Heart left ventricle (tissue), 16 donors: ENCODE results near the gene NEMP2. TPM values are rescaled to one million over a fixed set of nuclear protein-coding genes. Genes with fewer than 3 reads are reported as not detected.

Source experiments
- ATAC-seq, 4 donors: fragments of 200-7000 bp; cut with Tn5 transposase; one replicate each; pipeline ENCODE4 v1.9.1; 2020 to 2022; ENCODE audit warnings: moderate library complexity in 4 of 4, mild to moderate bottlenecking in 3 of 4, moderate number of reproducible peaks in 1 of 4
- DNase-seq, 5 donors: peaks; one replicate each; pipeline ENCODE4 v3.0.0-alpha.2; 2020
- H3K27ac ChIP-seq, 12 donors: fragments of 200-600 bp; sonication (generic) in 4 of 12; one replicate each; pipeline versions ENCODE4 v1.5.0 to v1.8.0; 2016 to 2022; ENCODE audit warnings: mild to moderate bottlenecking in 2 of 12
- H3K27me3 ChIP-seq, 9 donors: fragments of 200-600 bp; sonication (generic) in 2 of 9; one replicate each; pipeline versions ENCODE4 v1.5.1 to v1.8.0; 2016 to 2022; ENCODE audit warnings: mild to moderate bottlenecking in 3 of 9
- H3K36me3 ChIP-seq, 9 donors: fragments of 200-600 bp; sonication (generic) in 2 of 9; one replicate each; pipeline versions ENCODE4 v1.5.0 to v1.8.0; 2018 to 2022; ENCODE audit warnings: mild to moderate bottlenecking in 2 of 9
- H3K4me1 ChIP-seq, 12 donors: fragments of 200-600 bp; sonication (generic) in 4 of 12; one replicate each; pipeline versions ENCODE4 v1.5.0 to v1.8.0; 2016 to 2022; ENCODE audit warnings: mild to moderate bottlenecking in 3 of 12
- H3K4me3 ChIP-seq, 12 donors: fragments of 200-600 bp; sonication (generic) in 4 of 12; one replicate each; pipeline versions ENCODE4 v1.5.0 to v1.8.0; 2017 to 2022; ENCODE audit warnings: mild to moderate bottlenecking in 9 of 12, moderate library complexity in 4 of 12
- H3K9me3 ChIP-seq, 12 donors: fragments of 200-600 bp; sonication (generic) in 4 of 12; one replicate each; pipeline versions ENCODE4 v1.5.0 to v1.8.0; 2016 to 2022; ENCODE audit warnings: mild to moderate bottlenecking in 1 of 12
- POLR2A ChIP-seq, 2 donors: fragments of 450-650 bp; IDR thresholded peaks; one replicate each; pipeline ENCODE4 v1.6.1; 2017; ENCODE audit warnings: antibody characterized with exemption in 2 of 2, mild to moderate bottlenecking in 2 of 2, moderate library complexity in 2 of 2
- WGBS, 4 donors: extraction: QIAGEN DNeasy Blood & Tissue Kit in 2 of 4; methylation state at CpG; one replicate each; pipeline versions ENCODE4 v1.1.5 to v1.1.7; 2013 to 2018; 5-methylcytosine and 5-hydroxymethylcytosine counted together
- intact Hi-C, 10 donors: fragments of 100-400 bp; cut with DNase I; formaldehyde crosslinking; loops; one replicate each; pipeline versions ENCODE4 v1.11.1 to v1.14.2; 2022
- polyA plus RNA-seq, 2 donors: library from polyadenylated mRNA; stranded (reverse); fragments of 200-250 nt; gene quantifications; one replicate each; pipeline ENCODE4 v1.2.3, GENCODE V29; 2013
- total RNA-seq, 9 donors: library from RNA; depleted of rRNA in 2 of 9; stranded (reverse); fragments of >200 nt in 2 of 9; fragmentation: NEBNext Ultra II Directional in 3 of 9; extraction: Animal tissue kit (Norgen Biotek cat#: 25700) in 3 of 9; gene quantifications; one replicate each; pipeline versions ENCODE4 v1.1.0 to v1.2.4, GENCODE V29; 2016 to 2023
- TF ChIP-seq, protein P1 (sequence below), 12 donors: fragments of 200-600 bp; sonication (generic) in 4 of 12; IDR thresholded peaks; one replicate each; pipeline versions ENCODE4 v1.5.0 to v1.8.0; 2018 to 2022; ENCODE audit warnings: antibody characterized with exemption in 12 of 12, mild to moderate bottlenecking in 5 of 12
- donor health status: ischemic (EF 13 %, LVEDD 7.1; RV severe dilation, severe dysfunction).
- donor health status: healthy with polysubstance abuse.
- donor health status: DM: no; HTN: yes; CAD: no.
- donor health status: DM: no; HTN: no; CAD: no.
- donor health status: ischemic (EF 25% LVEDD 6.9; RV normal size, moderate dysfunction).
- donor health status: ischemic (EF 25% LVEDD 5.7; RV mildly dilated, moderate dysfunction).
- donor health status: healthy.
- donor health status: DM: yes; HTN: yes; CAD: no.
- donor health status: ischemic (EF 35%, LVEDD 5.7; RV mildly dilated, moderate dysfunction).
- donor health status: nonischemic (EF 11% LVEDD 7.7; RV severe dilation, severe dysfunction).
- donor health status: DM: yes; HTN: yes; CAD: no.
- donor health status: PGD.
- donor health status: ischemic (EF 29% LVEDD 5.4; RV normal size, mild dysfunction).
- donor health status: nonischemic (EF 23%, LVEDD 6.1; RV moderate dilation, normal function).

Gene NEMP2
- total and polyA plus RNA-seq, 11 donors = 0.42 to 4.6 (median 2.2) TPM

DNA sequence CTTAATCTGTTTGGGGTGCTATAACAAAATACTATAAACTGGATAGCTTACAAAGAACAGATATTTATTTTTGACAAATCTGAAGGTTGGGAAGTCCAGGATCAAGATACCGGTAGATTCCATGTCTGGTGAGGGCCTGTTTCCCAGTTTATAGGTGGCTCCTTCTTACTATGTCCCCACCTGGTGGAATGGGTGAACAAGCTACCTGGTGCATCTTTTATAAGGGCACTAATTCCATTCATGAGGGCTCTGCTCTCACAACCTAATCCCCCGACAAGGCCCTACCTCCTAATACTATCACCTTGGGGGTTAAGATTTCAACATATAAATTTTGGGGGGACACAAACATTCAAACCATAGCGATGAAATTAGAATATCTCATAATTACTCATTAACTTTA, 15.6 kb upstream of the NEMP2 start:
- Histone ChIP-seq H3K27me3 (no peaks in the 10 kb centered on the region), H3K36me3 (no peaks in the 10 kb centered on the region), H3K4me1 (peaks cover 0 to 9% (median 0%) of the 10 kb centered on the region in 12 donors), H3K27ac (no peak overlapping the region), H3K4me3 (no peak overlapping the region), H3K9me3 (peaks cover 0 to 5% (median 0%) of the 10 kb centered on the region in 12 donors)
- no peak for ATAC-seq
- DNase-seq = no peak
- intact Hi-C loops = no loop called here
- 95 to 99% (median 97%) methylated on average over 3 of the region's 3 CpGs for WGBS, 4 donors
- TF ChIP-seq, protein P1, sequence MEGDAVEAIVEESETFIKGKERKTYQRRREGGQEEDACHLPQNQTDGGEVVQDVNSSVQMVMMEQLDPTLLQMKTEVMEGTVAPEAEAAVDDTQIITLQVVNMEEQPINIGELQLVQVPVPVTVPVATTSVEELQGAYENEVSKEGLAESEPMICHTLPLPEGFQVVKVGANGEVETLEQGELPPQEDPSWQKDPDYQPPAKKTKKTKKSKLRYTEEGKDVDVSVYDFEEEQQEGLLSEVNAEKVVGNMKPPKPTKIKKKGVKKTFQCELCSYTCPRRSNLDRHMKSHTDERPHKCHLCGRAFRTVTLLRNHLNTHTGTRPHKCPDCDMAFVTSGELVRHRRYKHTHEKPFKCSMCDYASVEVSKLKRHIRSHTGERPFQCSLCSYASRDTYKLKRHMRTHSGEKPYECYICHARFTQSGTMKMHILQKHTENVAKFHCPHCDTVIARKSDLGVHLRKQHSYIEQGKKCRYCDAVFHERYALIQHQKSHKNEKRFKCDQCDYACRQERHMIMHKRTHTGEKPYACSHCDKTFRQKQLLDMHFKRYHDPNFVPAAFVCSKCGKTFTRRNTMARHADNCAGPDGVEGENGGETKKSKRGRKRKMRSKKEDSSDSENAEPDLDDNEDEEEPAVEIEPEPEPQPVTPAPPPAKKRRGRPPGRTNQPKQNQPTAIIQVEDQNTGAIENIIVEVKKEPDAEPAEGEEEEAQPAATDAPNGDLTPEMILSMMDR (IDR thresholded peaks at IDR 0.05) = no peak
- no peak for TF ChIP-seq POLR2A (IDR thresholded peaks at IDR 0.05)

DNA sequence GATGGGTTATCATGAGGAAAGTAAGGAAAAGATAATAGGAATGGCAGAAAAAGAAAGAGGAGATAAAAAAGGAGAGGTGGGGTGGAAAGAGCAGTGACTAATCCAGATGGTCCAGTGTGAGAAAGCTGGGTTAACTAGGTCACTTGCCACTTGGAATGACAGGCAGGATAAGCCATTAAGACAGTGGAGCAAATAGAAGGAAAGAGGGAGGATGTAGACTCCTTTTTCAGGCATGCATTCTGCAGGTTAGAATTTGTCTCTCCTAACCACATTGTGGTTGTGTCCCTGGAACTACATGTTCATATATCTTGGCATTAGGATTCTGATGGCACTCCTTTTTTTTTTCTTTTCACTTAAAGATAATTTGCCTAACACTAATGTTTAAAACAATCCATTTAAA, 13.4 kb upstream of the NEMP2 start:
- H3K36me3 ChIP-seq = no peaks in the 10 kb centered on the region
- no peak for ATAC-seq
- intact Hi-C loops = no loop called here
- TF ChIP-seq, protein P1 (IDR thresholded peaks at IDR 0.05) = no peak
- no peak for TF ChIP-seq POLR2A (IDR thresholded peaks at IDR 0.05)
- H3K27me3 ChIP-seq = no peaks in the 10 kb centered on the region
- peaks cover 0 to 9% (median 0%) of the 10 kb centered on the region in 12 donors for H3K4me1 ChIP-seq
- H3K4me3 ChIP-seq = no peak overlapping the region
- peaks cover 0 to 5% (median 0%) of the 10 kb centered on the region in 12 donors for H3K9me3 ChIP-seq
- DNase-seq = no peak
- H3K27ac ChIP-seq = no peak overlapping the region

DNA sequence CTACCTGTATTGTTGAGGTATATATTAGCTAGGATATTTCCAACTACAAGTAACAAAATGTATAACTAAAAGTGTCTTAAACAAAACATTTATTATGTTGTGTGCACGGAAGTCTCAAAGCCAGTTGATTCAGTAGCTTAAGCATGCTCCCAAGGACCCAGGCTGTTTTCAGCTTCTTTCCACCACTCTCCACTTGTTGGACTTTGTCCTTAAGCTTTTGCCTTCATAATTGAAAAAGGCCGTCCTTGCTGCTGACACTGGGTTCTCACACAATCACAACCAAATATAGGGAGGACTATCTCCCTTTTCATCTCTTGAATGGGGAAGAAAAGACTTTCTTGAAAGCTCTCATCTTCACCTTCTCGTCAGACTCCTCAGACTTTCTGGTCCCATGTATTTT, 12.2 kb upstream of the NEMP2 start:
- 93 to 97% (median 94%) methylated on average over 3 of the region's 3 CpGs for WGBS, 4 donors
- no peak for ATAC-seq
- intact Hi-C loops = no loop called here

DNA sequence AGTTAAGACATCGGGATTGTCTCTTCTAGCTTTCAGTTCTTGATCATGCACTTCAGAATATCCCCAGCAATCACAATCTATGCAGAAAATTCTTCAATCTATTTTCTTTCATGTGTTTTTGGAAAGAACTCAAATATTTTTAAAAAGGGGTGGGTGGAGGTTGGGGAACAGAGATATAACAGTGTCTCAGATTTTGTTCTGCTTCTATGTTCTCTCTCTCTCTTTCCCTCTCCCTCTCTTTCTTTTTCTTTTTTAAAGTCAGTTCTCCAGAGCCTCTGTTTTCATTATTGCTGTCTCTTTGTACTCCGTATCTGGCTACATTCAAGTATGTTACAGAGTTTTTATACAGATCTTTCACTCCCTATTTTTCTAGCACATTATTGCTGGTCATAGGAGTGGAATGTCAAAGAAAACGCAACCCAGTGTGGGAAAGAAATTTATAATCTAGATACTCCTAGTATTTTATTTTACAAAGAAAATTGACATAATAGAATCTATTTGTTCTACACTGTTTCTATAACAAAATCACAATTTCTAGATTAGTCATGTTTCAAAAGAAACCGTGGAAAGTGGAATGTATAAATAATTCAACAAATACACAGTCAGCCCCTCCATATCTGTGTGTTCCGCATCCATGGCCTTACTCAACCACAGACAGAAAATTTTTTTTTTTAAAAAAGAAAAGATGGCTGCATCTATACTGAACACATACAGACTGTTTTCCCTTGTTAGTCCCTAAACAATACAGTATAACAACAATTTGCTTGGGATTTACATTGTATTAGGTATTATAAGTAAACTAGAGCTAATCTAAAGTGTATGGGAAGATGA, 11.2 kb upstream of the NEMP2 start:
- Histone ChIP-seq H3K9me3 (peaks cover 0 to 26% (median 16%) of the 10 kb centered on the region in 12 donors), H3K27ac (peak overlapping the region in 9 of 12 donors; percentile 10 to 50 (median 36)), H3K36me3 (no peaks in the 10 kb centered on the region), H3K4me1 (no peaks in the 10 kb centered on the region), H3K27me3 (no peaks in the 10 kb centered on the region), H3K4me3 (peak overlapping the region in 9 of 12 donors; percentile 11 to 46 (median 19))
- peak in 1 of 4 donors; percentile 36 for ATAC-seq
- DNase-seq = no peak
- intact Hi-C loops = no loop called here
- WGBS, 4 donors = 72 to 77% (median 77%) methylated on average over 5 of the region's 5 CpGs
- no peak for TF ChIP-seq POLR2A (IDR thresholded peaks at IDR 0.05)
- TF ChIP-seq, protein P1 (IDR thresholded peaks at IDR 0.05) = no peak

More for the DNA sequence above, 12.2 kb upstream of the NEMP2 start:
- Histone ChIP-seq H3K9me3 (peaks cover 0 to 16% (median 7%) of the 10 kb centered on the region in 12 donors), H3K27me3 (no peaks in the 10 kb centered on the region), H3K4me1 (peaks cover 0 to 3% (median 0%) of the 10 kb centered on the region in 12 donors), H3K27ac (no peak overlapping the region), H3K4me3 (no peak overlapping the region), H3K36me3 (no peaks in the 10 kb centered on the region)
- no peak for DNase-seq
- no peak for TF ChIP-seq POLR2A (IDR thresholded peaks at IDR 0.05)
- TF ChIP-seq, protein P1 (IDR thresholded peaks at IDR 0.05) = no peak
